ENCODE measurements around the gene RNGTT.

- no peak for TF ChIP-seq CTCF (conservative IDR thresholded peaks at IDR 0.05; ENCODE audit: low read depth, low read length)
- no peak for TF ChIP-seq EZH2 (IDR thresholded peaks at IDR 0.05; ENCODE audit: low read length, unreplicated experiment)
Observed at GRCh38 chr6:88806728-88807127, 156.7 kb downstream of the RNGTT start.

Measured in PC-3 (cell line).